ENCODE measurements around the gene MYO1H. TPM values are rescaled to one million over a fixed set of nuclear protein-coding genes. Genes with fewer than 3 reads are reported as not detected.

Gene MYO1H
- total and polyA plus RNA-seq, 2 experiments from 2014 or later: not detected

DNA sequence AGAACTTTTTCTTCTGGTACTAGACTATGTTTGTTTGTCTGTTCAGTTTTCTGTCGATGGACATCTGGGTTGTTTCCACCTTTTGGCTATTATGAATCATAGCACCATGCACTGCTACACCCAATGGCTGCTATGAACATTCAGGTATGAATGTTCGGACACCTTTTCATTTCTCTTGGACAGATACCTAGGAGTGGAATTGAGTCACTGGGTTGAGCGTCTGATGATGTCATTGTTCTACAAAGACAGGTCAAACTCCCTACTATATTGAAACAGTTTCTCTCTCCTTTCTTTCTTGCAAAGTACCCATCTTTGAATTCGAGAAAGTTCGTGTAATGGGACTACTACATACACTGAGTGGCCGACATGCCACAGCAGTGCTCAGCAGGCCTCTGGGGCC lies 84.7 kb downstream of the MYO1H start:
- Histone ChIP-seq H3K27ac (ENCODE audit: low read depth) (no peak overlapping the region), H4K20me1 (replicated peaks; ENCODE audit: insufficient read depth) (no peaks in the 10 kb centered on the region; the same call in 1 of the 2 replicates), H3K4me3 (no peak overlapping the region), H3K4me2 (no peak overlapping the region), H3K27me3 (ENCODE audit: insufficient read depth) (no peaks in the 10 kb centered on the region), H2AFZ (no peak overlapping the region; the same call in 1 of the 2 replicates), H3K9me2 (ENCODE audit: insufficient read depth) (no peaks in the 10 kb centered on the region), H3K36me3 (ENCODE audit: insufficient read depth) (no peaks in the 10 kb centered on the region), H3F3A (replicated peaks; ENCODE audit: low read depth) (peaks cover 4% of the 10 kb centered on the region; the same call in 1 of the 2 replicates), H3K79me2 (replicated peaks; ENCODE audit: insufficient read depth) (no peaks in the 10 kb centered on the region), H3K4me1 (ENCODE audit: insufficient read depth) (peaks cover 28% of the 10 kb centered on the region)
- DNase-seq (ENCODE audit: low spot score) (no peak), ATAC-seq (no peak)
- Mint-ChIP-seq H3K4me1 (peaks cover 44% of the 10 kb centered on the region), H3K27ac (no peak overlapping the region), H3K27me3 (ENCODE audit: insufficient read depth, low read depth, poor library complexity) (peaks cover 7% of the 10 kb centered on the region), H3K4me3 (no peak overlapping the region), H3K36me3 (ENCODE audit: low read depth) (no peaks in the 10 kb centered on the region), H3K9me3 (peaks cover 7% of the 10 kb centered on the region; the same call in 2 of the 3 replicates)
- TF ChIP-seq JUNB (IDR thresholded peaks at IDR 0.05; ENCODE audit: unreplicated experiment) (no peak), EZH2phosphoT487 (IDR thresholded peaks at IDR 0.05; ENCODE audit: unreplicated experiment) (no peak), EZH2 (IDR thresholded peaks at IDR 0.05; ENCODE audit: low read depth, unreplicated experiment) (no peak), ZNF114 (CRISPR knock-in tag; IDR thresholded peaks at IDR 0.05) (no peak), CREB1 (CRISPR knock-in tag; IDR thresholded peaks at IDR 0.05; ENCODE audit: low read depth) (no peak), POLR2AphosphoS5 (IDR thresholded peaks at IDR 0.05; ENCODE audit: low read depth) (no peak), NANOG (IDR thresholded peaks at IDR 0.05; ENCODE audit: borderline replicate concordance) (no peak), STAT1 (IDR thresholded peaks at IDR 0.05; ENCODE audit: unreplicated experiment) (no peak), ZNF331 (CRISPR knock-in tag; IDR thresholded peaks at IDR 0.05; ENCODE audit: low read depth) (no peak)
- TF ChIP-seq, protein P1, sequence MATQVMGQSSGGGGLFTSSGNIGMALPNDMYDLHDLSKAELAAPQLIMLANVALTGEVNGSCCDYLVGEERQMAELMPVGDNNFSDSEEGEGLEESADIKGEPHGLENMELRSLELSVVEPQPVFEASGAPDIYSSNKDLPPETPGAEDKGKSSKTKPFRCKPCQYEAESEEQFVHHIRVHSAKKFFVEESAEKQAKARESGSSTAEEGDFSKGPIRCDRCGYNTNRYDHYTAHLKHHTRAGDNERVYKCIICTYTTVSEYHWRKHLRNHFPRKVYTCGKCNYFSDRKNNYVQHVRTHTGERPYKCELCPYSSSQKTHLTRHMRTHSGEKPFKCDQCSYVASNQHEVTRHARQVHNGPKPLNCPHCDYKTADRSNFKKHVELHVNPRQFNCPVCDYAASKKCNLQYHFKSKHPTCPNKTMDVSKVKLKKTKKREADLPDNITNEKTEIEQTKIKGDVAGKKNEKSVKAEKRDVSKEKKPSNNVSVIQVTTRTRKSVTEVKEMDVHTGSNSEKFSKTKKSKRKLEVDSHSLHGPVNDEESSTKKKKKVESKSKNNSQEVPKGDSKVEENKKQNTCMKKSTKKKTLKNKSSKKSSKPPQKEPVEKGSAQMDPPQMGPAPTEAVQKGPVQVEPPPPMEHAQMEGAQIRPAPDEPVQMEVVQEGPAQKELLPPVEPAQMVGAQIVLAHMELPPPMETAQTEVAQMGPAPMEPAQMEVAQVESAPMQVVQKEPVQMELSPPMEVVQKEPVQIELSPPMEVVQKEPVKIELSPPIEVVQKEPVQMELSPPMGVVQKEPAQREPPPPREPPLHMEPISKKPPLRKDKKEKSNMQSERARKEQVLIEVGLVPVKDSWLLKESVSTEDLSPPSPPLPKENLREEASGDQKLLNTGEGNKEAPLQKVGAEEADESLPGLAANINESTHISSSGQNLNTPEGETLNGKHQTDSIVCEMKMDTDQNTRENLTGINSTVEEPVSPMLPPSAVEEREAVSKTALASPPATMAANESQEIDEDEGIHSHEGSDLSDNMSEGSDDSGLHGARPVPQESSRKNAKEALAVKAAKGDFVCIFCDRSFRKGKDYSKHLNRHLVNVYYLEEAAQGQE (IDR thresholded peaks at IDR 0.05; ENCODE audit: unreplicated experiment): no peak
- TF ChIP-seq, protein P2, sequence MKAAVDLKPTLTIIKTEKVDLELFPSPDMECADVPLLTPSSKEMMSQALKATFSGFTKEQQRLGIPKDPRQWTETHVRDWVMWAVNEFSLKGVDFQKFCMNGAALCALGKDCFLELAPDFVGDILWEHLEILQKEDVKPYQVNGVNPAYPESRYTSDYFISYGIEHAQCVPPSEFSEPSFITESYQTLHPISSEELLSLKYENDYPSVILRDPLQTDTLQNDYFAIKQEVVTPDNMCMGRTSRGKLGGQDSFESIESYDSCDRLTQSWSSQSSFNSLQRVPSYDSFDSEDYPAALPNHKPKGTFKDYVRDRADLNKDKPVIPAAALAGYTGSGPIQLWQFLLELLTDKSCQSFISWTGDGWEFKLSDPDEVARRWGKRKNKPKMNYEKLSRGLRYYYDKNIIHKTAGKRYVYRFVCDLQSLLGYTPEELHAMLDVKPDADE (IDR thresholded peaks at IDR 0.05): no peak
- TF ChIP-seq, protein P3, sequence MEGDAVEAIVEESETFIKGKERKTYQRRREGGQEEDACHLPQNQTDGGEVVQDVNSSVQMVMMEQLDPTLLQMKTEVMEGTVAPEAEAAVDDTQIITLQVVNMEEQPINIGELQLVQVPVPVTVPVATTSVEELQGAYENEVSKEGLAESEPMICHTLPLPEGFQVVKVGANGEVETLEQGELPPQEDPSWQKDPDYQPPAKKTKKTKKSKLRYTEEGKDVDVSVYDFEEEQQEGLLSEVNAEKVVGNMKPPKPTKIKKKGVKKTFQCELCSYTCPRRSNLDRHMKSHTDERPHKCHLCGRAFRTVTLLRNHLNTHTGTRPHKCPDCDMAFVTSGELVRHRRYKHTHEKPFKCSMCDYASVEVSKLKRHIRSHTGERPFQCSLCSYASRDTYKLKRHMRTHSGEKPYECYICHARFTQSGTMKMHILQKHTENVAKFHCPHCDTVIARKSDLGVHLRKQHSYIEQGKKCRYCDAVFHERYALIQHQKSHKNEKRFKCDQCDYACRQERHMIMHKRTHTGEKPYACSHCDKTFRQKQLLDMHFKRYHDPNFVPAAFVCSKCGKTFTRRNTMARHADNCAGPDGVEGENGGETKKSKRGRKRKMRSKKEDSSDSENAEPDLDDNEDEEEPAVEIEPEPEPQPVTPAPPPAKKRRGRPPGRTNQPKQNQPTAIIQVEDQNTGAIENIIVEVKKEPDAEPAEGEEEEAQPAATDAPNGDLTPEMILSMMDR (conservative IDR thresholded peaks at IDR 0.05; ENCODE audit: low read depth in 2 of 2): no peak
- TF ChIP-seq, protein P4, sequence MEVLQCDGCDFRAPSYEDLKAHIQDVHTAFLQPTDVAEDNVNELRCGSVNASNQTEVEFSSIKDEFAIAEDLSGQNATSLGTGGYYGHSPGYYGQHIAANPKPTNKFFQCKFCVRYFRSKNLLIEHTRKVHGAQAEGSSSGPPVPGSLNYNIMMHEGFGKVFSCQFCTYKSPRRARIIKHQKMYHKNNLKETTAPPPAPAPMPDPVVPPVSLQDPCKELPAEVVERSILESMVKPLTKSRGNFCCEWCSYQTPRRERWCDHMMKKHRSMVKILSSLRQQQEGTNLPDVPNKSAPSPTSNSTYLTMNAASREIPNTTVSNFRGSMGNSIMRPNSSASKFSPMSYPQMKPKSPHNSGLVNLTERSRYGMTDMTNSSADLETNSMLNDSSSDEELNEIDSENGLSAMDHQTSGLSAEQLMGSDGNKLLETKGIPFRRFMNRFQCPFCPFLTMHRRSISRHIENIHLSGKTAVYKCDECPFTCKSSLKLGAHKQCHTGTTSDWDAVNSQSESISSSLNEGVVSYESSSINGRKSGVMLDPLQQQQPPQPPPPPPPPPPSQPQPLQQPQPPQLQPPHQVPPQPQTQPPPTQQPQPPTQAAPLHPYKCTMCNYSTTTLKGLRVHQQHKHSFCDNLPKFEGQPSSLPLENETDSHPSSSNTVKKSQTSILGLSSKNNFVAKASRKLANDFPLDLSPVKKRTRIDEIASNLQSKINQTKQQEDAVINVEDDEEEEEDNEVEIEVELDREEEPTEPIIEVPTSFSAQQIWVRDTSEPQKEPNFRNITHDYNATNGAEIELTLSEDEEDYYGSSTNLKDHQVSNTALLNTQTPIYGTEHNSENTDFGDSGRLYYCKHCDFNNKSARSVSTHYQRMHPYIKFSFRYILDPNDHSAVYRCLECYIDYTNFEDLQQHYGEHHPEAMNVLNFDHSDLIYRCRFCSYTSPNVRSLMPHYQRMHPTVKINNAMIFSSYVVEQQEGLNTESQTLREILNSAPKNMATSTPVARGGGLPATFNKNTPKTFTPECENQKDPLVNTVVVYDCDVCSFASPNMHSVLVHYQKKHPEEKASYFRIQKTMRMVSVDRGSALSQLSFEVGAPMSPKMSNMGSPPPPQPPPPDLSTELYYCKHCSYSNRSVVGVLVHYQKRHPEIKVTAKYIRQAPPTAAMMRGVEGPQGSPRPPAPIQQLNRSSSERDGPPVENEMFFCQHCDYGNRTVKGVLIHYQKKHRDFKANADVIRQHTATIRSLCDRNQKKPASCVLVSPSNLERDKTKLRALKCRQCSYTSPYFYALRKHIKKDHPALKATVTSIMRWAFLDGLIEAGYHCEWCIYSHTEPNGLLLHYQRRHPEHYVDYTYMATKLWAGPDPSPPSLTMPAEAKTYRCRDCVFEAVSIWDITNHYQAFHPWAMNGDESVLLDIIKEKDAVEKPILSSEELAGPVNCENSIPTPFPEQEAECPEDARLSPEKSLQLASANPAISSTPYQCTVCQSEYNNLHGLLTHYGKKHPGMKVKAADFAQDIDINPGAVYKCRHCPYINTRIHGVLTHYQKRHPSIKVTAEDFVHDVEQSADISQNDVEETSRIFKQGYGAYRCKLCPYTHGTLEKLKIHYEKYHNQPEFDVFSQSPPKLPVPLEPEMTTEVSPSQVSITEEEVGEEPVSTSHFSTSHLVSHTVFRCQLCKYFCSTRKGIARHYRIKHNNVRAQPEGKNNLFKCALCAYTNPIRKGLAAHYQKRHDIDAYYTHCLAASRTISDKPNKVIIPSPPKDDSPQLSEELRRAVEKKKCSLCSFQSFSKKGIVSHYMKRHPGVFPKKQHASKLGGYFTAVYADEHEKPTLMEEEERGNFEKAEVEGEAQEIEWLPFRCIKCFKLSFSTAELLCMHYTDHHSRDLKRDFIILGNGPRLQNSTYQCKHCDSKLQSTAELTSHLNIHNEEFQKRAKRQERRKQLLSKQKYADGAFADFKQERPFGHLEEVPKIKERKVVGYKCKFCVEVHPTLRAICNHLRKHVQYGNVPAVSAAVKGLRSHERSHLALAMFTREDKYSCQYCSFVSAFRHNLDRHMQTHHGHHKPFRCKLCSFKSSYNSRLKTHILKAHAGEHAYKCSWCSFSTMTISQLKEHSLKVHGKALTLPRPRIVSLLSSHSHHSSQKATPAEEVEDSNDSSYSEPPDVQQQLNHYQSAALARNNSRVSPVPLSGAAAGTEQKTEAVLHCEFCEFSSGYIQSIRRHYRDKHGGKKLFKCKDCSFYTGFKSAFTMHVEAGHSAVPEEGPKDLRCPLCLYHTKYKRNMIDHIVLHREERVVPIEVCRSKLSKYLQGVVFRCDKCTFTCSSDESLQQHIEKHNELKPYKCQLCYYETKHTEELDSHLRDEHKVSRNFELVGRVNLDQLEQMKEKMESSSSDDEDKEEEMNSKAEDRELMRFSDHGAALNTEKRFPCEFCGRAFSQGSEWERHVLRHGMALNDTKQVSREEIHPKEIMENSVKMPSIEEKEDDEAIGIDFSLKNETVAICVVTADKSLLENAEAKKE (CRISPR knock-in tag; IDR thresholded peaks at IDR 0.05): no peak

Measured in GM23338 (cell line).